Measurements from ENCODE around the gene ERVK3-1.
"Not testable (repeated sequence)": the region's sequence is repeated elsewhere in the genome, so short reads cannot be mapped to it uniquely, and the experiment has no call there.

DNA sequence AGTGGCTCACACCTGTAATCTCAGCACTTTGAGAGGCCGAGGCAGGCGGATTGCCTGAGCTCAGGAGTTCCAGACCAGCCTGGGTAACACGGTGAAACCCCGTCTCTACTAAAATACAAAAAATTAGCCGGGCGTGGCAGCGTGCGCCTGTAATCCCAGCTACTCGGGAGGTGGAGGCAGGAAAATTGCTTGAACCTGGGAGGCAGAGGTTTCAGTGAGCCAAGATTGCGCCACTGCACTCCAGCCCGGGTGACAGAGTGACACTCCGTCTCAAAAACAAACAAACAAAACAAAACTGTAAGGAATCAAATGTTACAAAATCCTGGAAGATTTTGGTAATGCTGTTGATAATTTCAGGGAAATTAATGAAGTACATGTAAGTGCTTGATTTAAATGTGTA is 42.9 kb downstream of the ERVK3-1 start:
- TF ChIP-seq YY1 (IDR thresholded peaks at IDR 0.05; ENCODE audit: insufficient read depth, insufficient read length); ZNF274 (IDR thresholded peaks at IDR 0.05; ENCODE audit: low read depth, low read length); SUZ12 (IDR thresholded peaks at IDR 0.05; ENCODE audit: extremely low read depth, insufficient read depth, insufficient read length): not testable (repeated sequence)

All from NT2/D1 (cell line).